ENCODE measurements around the gene ZNF805.

ZNF805 gene

GRCh38 chr19:57280165-57280961 is 39.9 kb downstream of the ZNF805 start, which contains the start of gene ZNF460:
Gene ZNF460 (plus strand): TSS chr19:57280485. CDS start chr19:57280807, 322 bp downstream.
- TF ChIP-seq, protein P1, sequence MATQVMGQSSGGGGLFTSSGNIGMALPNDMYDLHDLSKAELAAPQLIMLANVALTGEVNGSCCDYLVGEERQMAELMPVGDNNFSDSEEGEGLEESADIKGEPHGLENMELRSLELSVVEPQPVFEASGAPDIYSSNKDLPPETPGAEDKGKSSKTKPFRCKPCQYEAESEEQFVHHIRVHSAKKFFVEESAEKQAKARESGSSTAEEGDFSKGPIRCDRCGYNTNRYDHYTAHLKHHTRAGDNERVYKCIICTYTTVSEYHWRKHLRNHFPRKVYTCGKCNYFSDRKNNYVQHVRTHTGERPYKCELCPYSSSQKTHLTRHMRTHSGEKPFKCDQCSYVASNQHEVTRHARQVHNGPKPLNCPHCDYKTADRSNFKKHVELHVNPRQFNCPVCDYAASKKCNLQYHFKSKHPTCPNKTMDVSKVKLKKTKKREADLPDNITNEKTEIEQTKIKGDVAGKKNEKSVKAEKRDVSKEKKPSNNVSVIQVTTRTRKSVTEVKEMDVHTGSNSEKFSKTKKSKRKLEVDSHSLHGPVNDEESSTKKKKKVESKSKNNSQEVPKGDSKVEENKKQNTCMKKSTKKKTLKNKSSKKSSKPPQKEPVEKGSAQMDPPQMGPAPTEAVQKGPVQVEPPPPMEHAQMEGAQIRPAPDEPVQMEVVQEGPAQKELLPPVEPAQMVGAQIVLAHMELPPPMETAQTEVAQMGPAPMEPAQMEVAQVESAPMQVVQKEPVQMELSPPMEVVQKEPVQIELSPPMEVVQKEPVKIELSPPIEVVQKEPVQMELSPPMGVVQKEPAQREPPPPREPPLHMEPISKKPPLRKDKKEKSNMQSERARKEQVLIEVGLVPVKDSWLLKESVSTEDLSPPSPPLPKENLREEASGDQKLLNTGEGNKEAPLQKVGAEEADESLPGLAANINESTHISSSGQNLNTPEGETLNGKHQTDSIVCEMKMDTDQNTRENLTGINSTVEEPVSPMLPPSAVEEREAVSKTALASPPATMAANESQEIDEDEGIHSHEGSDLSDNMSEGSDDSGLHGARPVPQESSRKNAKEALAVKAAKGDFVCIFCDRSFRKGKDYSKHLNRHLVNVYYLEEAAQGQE (IDR thresholded peaks at IDR 0.05; ENCODE audit: insufficient read depth in 1 of 2, low read depth in 2 of 2, low read length in 2 of 2), result 0 out of 4 replicates have a peak, but pooled peaks of 1 of the 2 experiments have one; percentile 0
- TF ChIP-seq TAF1 (IDR thresholded peaks at IDR 0.05; ENCODE audit: borderline replicate concordance, insufficient read depth, low read length) (no peak; the same call in 1 of the 2 replicates), POLR2AphosphoS5 (IDR thresholded peaks at IDR 0.05; ENCODE audit: low read depth, low read length) (no peak; the same call in 1 of the 2 replicates), FOXP2 (optimal IDR thresholded peaks at IDR 0.05; ENCODE audit: borderline replicate concordance, extremely low read depth, extremely low read length, insufficient read depth) (peak; percentile 60), SIN3A (IDR thresholded peaks at IDR 0.05; ENCODE audit: borderline replicate concordance, insufficient read depth, low read length) (no peak)

DNA sequence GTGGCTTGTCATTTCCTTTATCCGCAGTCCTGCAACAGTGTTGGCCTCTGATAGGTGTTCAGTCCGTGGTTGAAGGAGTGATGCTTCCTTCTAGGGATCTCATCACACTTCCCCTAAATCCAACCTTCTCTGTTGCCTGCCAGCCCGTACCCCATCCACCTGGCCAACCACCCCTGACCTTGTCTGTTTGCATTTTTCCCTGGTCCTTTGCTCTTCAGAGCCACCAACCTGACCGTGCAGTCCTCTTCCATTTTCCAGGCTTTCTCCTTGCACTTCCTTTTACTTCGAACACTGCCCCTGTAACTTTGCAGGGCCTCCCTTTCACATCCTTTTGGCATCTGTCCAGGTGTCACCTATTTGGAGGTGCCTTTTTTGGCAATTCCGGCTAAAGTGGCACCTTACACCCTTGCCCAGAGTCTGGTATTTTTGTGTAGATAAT is 40.5 kb downstream of the ZNF805 start:
- TF ChIP-seq, protein P1 (IDR thresholded peaks at IDR 0.05; ENCODE audit: insufficient read depth in 1 of 2, low read depth in 2 of 2, low read length in 2 of 2), result no peak
- TF ChIP-seq TAF1 (IDR thresholded peaks at IDR 0.05; ENCODE audit: borderline replicate concordance, insufficient read depth, low read length) (no peak), POLR2AphosphoS5 (IDR thresholded peaks at IDR 0.05; ENCODE audit: low read depth, low read length) (no peak), SIN3A (IDR thresholded peaks at IDR 0.05; ENCODE audit: borderline replicate concordance, insufficient read depth, low read length) (no peak), FOXP2 (optimal IDR thresholded peaks at IDR 0.05; ENCODE audit: borderline replicate concordance, extremely low read depth, extremely low read length, insufficient read depth) (no peak)

DNA sequence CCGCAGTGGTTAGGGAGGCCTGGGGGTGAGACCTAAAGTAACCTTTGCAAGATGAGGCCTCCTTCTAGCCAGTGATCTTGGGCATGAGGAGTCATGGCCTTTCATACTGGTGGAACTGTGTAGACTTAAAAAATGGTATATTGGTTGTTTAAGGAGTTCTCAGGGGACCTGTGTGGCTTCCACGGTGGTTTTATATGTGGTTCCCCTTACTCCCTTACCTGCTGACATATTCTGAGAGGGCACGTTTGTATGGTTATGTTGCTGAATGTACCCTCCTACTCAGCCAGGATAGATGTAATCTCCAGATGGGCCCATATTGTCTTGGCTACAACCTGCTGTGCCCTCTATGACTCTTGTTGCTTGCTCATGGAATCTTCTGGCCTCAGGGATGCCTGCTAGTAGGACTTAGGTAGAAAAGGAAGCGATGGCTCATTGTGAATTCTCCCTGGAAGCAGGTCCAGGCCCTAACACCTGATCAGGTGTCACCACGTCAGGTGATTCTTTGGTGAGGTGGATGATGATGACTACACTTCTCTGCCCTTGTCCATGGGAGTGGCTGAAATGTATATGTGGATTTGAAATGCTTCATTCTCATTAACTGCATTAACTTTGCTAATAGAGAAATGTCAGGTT is 41.7 kb downstream of the ZNF805 start:
- TF ChIP-seq FOXP2 (optimal IDR thresholded peaks at IDR 0.05; ENCODE audit: borderline replicate concordance, extremely low read depth, extremely low read length, insufficient read depth) (no peak), TAF1 (IDR thresholded peaks at IDR 0.05; ENCODE audit: borderline replicate concordance, insufficient read depth, low read length) (no peak), POLR2AphosphoS5 (IDR thresholded peaks at IDR 0.05; ENCODE audit: low read depth, low read length) (no peak), SIN3A (IDR thresholded peaks at IDR 0.05; ENCODE audit: borderline replicate concordance, insufficient read depth, low read length) (no peak)
- TF ChIP-seq, protein P1 (IDR thresholded peaks at IDR 0.05; ENCODE audit: insufficient read depth in 1 of 2, low read depth in 2 of 2, low read length in 2 of 2), result no peak

DNA sequence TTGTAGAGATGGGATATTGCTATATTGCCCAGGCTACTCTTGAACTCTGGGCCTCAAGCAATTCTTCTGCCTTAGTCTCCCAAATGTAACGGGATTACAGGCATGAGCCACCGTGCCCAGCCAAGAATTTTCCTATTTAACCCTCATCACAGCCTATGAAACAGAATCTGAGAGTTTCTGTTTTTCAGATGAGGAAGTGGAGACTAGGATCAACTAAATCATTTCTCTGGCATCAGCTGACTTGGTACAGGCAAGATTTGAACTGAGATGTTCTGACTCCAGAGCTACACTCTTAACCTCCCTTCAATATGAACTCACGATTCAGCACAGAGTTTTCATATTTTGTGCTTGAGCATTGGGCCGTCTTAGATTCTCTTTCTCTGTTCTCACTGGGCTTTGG is 47.9 kb downstream of the ZNF805 start:
- no peak for TF ChIP-seq SIN3A (IDR thresholded peaks at IDR 0.05; ENCODE audit: borderline replicate concordance, insufficient read depth, low read length)
- TF ChIP-seq TAF1 (IDR thresholded peaks at IDR 0.05; ENCODE audit: borderline replicate concordance, insufficient read depth, low read length), result no peak
- TF ChIP-seq FOXP2 (optimal IDR thresholded peaks at IDR 0.05; ENCODE audit: borderline replicate concordance, extremely low read depth, extremely low read length, insufficient read depth), result no peak
- TF ChIP-seq, protein P1 (IDR thresholded peaks at IDR 0.05; ENCODE audit: insufficient read depth in 1 of 2, low read depth in 2 of 2, low read length in 2 of 2), result no peak
- TF ChIP-seq POLR2AphosphoS5 (IDR thresholded peaks at IDR 0.05; ENCODE audit: low read depth, low read length), result no peak
